GM21825 (cell line): ENCODE measurements around the gene PTCH1.

Experiments used
- ATAC-seq: cut with Tn5 transposase; IDR thresholded peaks from one replicate; pipeline ENCODE4 v1.9.1; 2021; ENCODE audit warnings: mild to moderate bottlenecking, moderate library complexity; ENCODE audit not compliant: unreplicated experiment

PTCH1 gene

GRCh38 chr9:95513711-95514110 is 3.1 kb downstream of the PTCH1 start:
- no peak for ATAC-seq

- ATAC-seq = no peak
These were observed 4.1 kb downstream of the PTCH1 start for GRCh38 chr9:95512709-95513095.

- no peak for ATAC-seq
These were observed 4.6 kb downstream of the PTCH1 start for GRCh38 chr9:95511952-95512708.

- no peak for ATAC-seq
These were observed 5.2 kb downstream of the PTCH1 start for GRCh38 chr9:95511616-95511931.

- ATAC-seq = peak; percentile 41
These were observed 5.8 kb downstream of the PTCH1 start for GRCh38 chr9:95510709-95511615.

- no peak for ATAC-seq
These were observed 6.7 kb downstream of the PTCH1 start for GRCh38 chr9:95509851-95510708.

- peak; percentile 25 for ATAC-seq
These were observed 7.6 kb downstream of the PTCH1 start for GRCh38 chr9:95508968-95509850.

GRCh38 chr9:95508242-95508967 is 8.4 kb downstream of the PTCH1 start:
- ATAC-seq = no peak

- ATAC-seq = no peak
These were observed 9.1 kb downstream of the PTCH1 start for GRCh38 chr9:95507464-95508241.

GRCh38 chr9:95506678-95507463 is 9.9 kb downstream of the PTCH1 start:
- no peak for ATAC-seq

GRCh38 chr9:95506428-95506677 is 10.4 kb downstream of the PTCH1 start:
- ATAC-seq = no peak

- no peak for ATAC-seq
These were observed 10.9 kb downstream of the PTCH1 start for GRCh38 chr9:95505717-95506427.

GRCh38 chr9:95505072-95505716 is 11.6 kb downstream of the PTCH1 start:
- ATAC-seq = no peak

- ATAC-seq = no peak
These were observed 12.5 kb downstream of the PTCH1 start for GRCh38 chr9:95504053-95504963.

GRCh38 chr9:95503369-95503768 is 13.4 kb downstream of the PTCH1 start:
- no peak for ATAC-seq

- ATAC-seq = no peak
These were observed 14.5 kb downstream of the PTCH1 start for GRCh38 chr9:95502248-95502647.
